Stimulated activated CD8-positive, alpha-beta memory T cell treated with anti-CD3 and anti-CD28 coated beads, Interleukin-4, amount 100 ng/mL, for 24 hours (primary cell): ENCODE measurements around the gene KIR3DL1.
"Not testable (repeated sequence)": the region's sequence is repeated elsewhere in the genome, so short reads cannot be mapped to it uniquely, and the experiment has no call there.

ENCODE experiments used
- DNase-seq: peaks from one replicate; pipeline ENCODE4 v3.0.0-alpha.2; 2020; ENCODE audit warnings: low read depth

Gene KIR3DL1

GRCh38 chr19:54814571-54814970, 1.7 kb upstream of the KIR3DL1 start:
- DNase-seq, result not testable (repeated sequence)

- DNase-seq, result no peak
Measured at GRCh38 chr19:54817670-54818536, 1.6 kb downstream of the KIR3DL1 start.

- not testable (repeated sequence) for DNase-seq
Measured at GRCh38 chr19:54824416-54824815, 8.1 kb downstream of the KIR3DL1 start.

- DNase-seq, result not testable (repeated sequence)
Measured at GRCh38 chr19:54825326-54825725, 9.1 kb downstream of the KIR3DL1 start.

GRCh38 chr19:54828064-54828463, 11.8 kb downstream of the KIR3DL1 start:
- DNase-seq, result not testable (repeated sequence)

- DNase-seq, result not testable (repeated sequence)
Measured at GRCh38 chr19:54832496-54832895, 16.2 kb downstream of the KIR3DL1 start, which contains the start of gene KIR2DS4. Gene KIR2DS4, plus strand, starts transcription at chr19:54832676.

- DNase-seq, result not testable (repeated sequence)
Measured at GRCh38 chr19:54835126-54835525, 18.9 kb downstream of the KIR3DL1 start.

GRCh38 chr19:54837522-54837921, 21.3 kb downstream of the KIR3DL1 start:
- not testable (repeated sequence) for DNase-seq

- not testable (repeated sequence) for DNase-seq
Measured at GRCh38 chr19:54843171-54843570, 26.9 kb downstream of the KIR3DL1 start.

GRCh38 chr19:54850061-54850640, 33.9 kb downstream of the KIR3DL1 start, which contains the start of gene KIR3DL2:
Gene KIR3DL2, plus strand, starts transcription at chr19:54850443. Its CDS starts 33 bp downstream, at chr19:54850476.
- DNase-seq, result not testable (repeated sequence)

GRCh38 chr19:54850930-54851329, 34.7 kb downstream of the KIR3DL1 start:
- DNase-seq, result no peak

GRCh38 chr19:54851353-54851752, 35.1 kb downstream of the KIR3DL1 start:
- DNase-seq, result no peak

GRCh38 chr19:54855241-54855640, 39.0 kb downstream of the KIR3DL1 start:
- DNase-seq, result not testable (repeated sequence)

GRCh38 chr19:54858476-54858875, 42.2 kb downstream of the KIR3DL1 start:
- DNase-seq, result not testable (repeated sequence)

GRCh38 chr19:54859421-54859820, 43.2 kb downstream of the KIR3DL1 start:
- DNase-seq, result not testable (repeated sequence)

- DNase-seq, result not testable (repeated sequence)
Measured at GRCh38 chr19:54863459-54863858, 47.2 kb downstream of the KIR3DL1 start.

GRCh38 chr19:54871696-54872095, 55.4 kb downstream of the KIR3DL1 start:
- no peak for DNase-seq

- DNase-seq, result no peak
Measured at GRCh38 chr19:54873990-54874389, 57.7 kb downstream of the KIR3DL1 start, which contains the start of gene FCAR. Gene FCAR, plus strand, starts transcription at chr19:54874235. Its CDS starts 55 bp downstream, at chr19:54874290.

- DNase-seq, result no peak
Measured at GRCh38 chr19:54875506-54875905, 59.2 kb downstream of the KIR3DL1 start.

GRCh38 chr19:54877471-54877870, 61.2 kb downstream of the KIR3DL1 start:
- DNase-seq, result no peak
